Endothelial cell of umbilical vein (primary cell): ENCODE results near the gene MAGI3. TPM values are rescaled to one million over a fixed set of nuclear protein-coding genes. Genes with fewer than 3 reads are reported as not detected.

Experiments
- BruUV-seq: library from RNA; stranded (reverse); fragments of 400-500 nt; replicated peaks from 2 replicates; lab custom pipeline; 2021; lab: Mats Ljungman, UMichigan
- CTCF ChIA-PET: fragments of 300-600, 350-600 bp; sonication (Branson Sonifier 250); formaldehyde crosslinking; loops from one replicate; lab custom pipeline; 2021; ENCODE audit warnings: antibody characterized with exemption, inconsistent platforms; lab: Charles Lee
- POLR2A ChIA-PET: fragments of 300-600, 350-600 bp; sonication (Branson Sonifier 250); formaldehyde crosslinking; loops from one replicate; lab custom pipeline; 2021; ENCODE audit warnings: antibody characterized with exemption, inconsistent platforms; lab: Charles Lee
- DNase-seq: peaks from one replicate; pipeline ENCODE4 v3.0.0-alpha.2; 2011; ENCODE audit warnings: low read depth, low spot score
- FAIRE-seq: peaks from 2 replicates; lab custom pipeline; 2011; peaks lifted over from hg19 to GRCh38; lab: Jason Lieb, UNC
- H2AFZ ChIP-seq: 2 replicates; pipeline ENCODE4 v1.6.0; 2012; ENCODE audit warnings: low read depth, low read length, control low read depth, inconsistent platforms
- H3K27ac ChIP-seq: 2 replicates; pipeline ENCODE4 v1.5.1; 2011; ENCODE audit warnings: low read depth, mild to moderate bottlenecking, control low read depth, low read length, moderate library complexity; ENCODE audit not compliant: insufficient read depth
- H3K27me3 ChIP-seq, 2 experiments: 2 replicates each; pipeline versions ENCODE4 v1.6.0 to v1.6.1; 2011; ENCODE audit warnings: low read length in 2 of 2, mixed read lengths in 1 of 2; ENCODE audit not compliant: control insufficient read depth in 2 of 2, insufficient read depth in 2 of 2
- H3K36me3 ChIP-seq, 2 experiments: 2 replicates in 1 of 2; 3 replicates in 1 of 2; pipeline ENCODE4 v1.5.1; 2011; ENCODE audit warnings: low read length in 2 of 2, mild to moderate bottlenecking in 1 of 2, moderate library complexity in 1 of 2; ENCODE audit not compliant: control insufficient read depth in 2 of 2, insufficient read depth in 2 of 2; ENCODE audit errors: extremely low read depth in 1 of 2
- H3K4me1 ChIP-seq: 3 replicates; pipeline ENCODE4 v1.5.1; 2011; ENCODE audit warnings: mild to moderate bottlenecking, low read length; ENCODE audit not compliant: control insufficient read depth, insufficient read depth; ENCODE audit errors: extremely low read depth
- H3K4me2 ChIP-seq: 2 replicates; pipeline ENCODE4 v1.6.1; 2011; ENCODE audit warnings: low read length, control low read depth, mixed read lengths; ENCODE audit not compliant: insufficient read depth
- H3K4me3 ChIP-seq, 3 experiments: fragments of 200-600 bp in 1 of 3; sonication (generic), shearing (Covaris generic) in 1 of 3; replicated peaks in 1 of 3; 2 replicates each; pipeline ENCODE4 v1.5.1; 2011 to 2016; ENCODE audit warnings: control low read depth in 3 of 3, low read length in 3 of 3, mild to moderate bottlenecking in 2 of 3, inconsistent platforms in 1 of 3, low read depth in 1 of 3, moderate library complexity in 1 of 3; ENCODE audit not compliant: insufficient read depth in 1 of 3
- H3K79me2 ChIP-seq: 2 replicates; pipeline ENCODE4 v1.6.0; 2012; ENCODE audit warnings: low read length, inconsistent platforms; ENCODE audit not compliant: control insufficient read depth, insufficient read depth
- H3K9ac ChIP-seq: replicated peaks from 2 replicates; pipeline ENCODE3; 2011; ENCODE audit warnings: low read length, control low read depth; ENCODE audit not compliant: insufficient read depth; ENCODE audit errors: extremely low read depth
- H3K9me1 ChIP-seq: replicated peaks from 3 replicates; pipeline ENCODE4 v1.6.0; 2011; ENCODE audit warnings: mild to moderate bottlenecking, low read length; ENCODE audit not compliant: control insufficient read depth, insufficient read depth; ENCODE audit errors: extremely low read depth
- H3K9me3 ChIP-seq: replicated peaks from 2 replicates; pipeline ENCODE4 v1.5.1; 2012; ENCODE audit warnings: low read length, inconsistent platforms; ENCODE audit not compliant: control insufficient read depth, insufficient read depth
- H4K20me1 ChIP-seq: replicated peaks from 2 replicates; pipeline ENCODE3; 2011; ENCODE audit warnings: mild to moderate bottlenecking, low read length; ENCODE audit not compliant: control insufficient read depth, insufficient read depth; ENCODE audit errors: extremely low read depth
- EZH2 ChIP-seq: IDR thresholded peaks from 2 replicates; pipeline ENCODE4 v1.6.1; 2012; ENCODE audit warnings: borderline replicate concordance, low read depth, mild to moderate bottlenecking, moderate library complexity, low read length, inconsistent platforms; ENCODE audit not compliant: severe bottlenecking
- FOS ChIP-seq: IDR thresholded peaks from 2 replicates; pipeline ENCODE4 v1.6.1; 2011; ENCODE audit warnings: mild to moderate bottlenecking, low read length, moderate library complexity, borderline replicate concordance; ENCODE audit not compliant: insufficient read depth
- GATA2 ChIP-seq: IDR thresholded peaks from 2 replicates; pipeline ENCODE4 v1.7.0; 2011; ENCODE audit warnings: low read depth, mild to moderate bottlenecking, moderate library complexity, mixed read lengths, low read length; ENCODE audit not compliant: insufficient read length, insufficient read depth
- JUN ChIP-seq: IDR thresholded peaks from 2 replicates; pipeline ENCODE4 v1.6.1; 2011; ENCODE audit warnings: borderline replicate concordance, low read depth; ENCODE audit not compliant: insufficient read length, insufficient read depth
- MYC ChIP-seq: IDR thresholded peaks from one replicate; pipeline ENCODE4 v1.6.1; 2011; ENCODE audit warnings: mild to moderate bottlenecking, low read depth, low read length
- POLR2A ChIP-seq: IDR thresholded peaks from 2 replicates; pipeline ENCODE4 v1.6.1; 2012; ENCODE audit warnings: low read depth, mild to moderate bottlenecking, control low read depth, low read length
- POLR2AphosphoS5 ChIP-seq: IDR thresholded peaks from 2 replicates; pipeline ENCODE4 v1.6.1; 2012; ENCODE audit warnings: low read depth, mild to moderate bottlenecking, control low read depth, low read length, moderate library complexity; ENCODE audit not compliant: insufficient read depth
- dilution Hi-C: fragments of 300-500 bp; cut with MboI; formaldehyde crosslinking; loops from one replicate; pipeline ENCODE4 v1.15.0; 2019; ENCODE audit warnings: low sequenced_read_pairs; ENCODE audit not compliant: extremely low pct_ligation_motif_present
- intact Hi-C: fragments of 100-400 bp; cut with micrococcal nuclease; formaldehyde crosslinking; loops from one replicate; pipeline ENCODE4 v1.10.0; 2022
- polyA plus RNA-seq, 4 experiments: library from polyadenylated mRNA; depleted of rRNA in 3 of 4; stranded (reverse) in 3 of 4; unstranded in 1 of 4; fragments of >200 nt; gene quantifications; 2 replicates each; pipeline versions ENCODE4 v1.2.1 to v1.2.3, GENCODE V29; 2011 to 2012; ENCODE audit warnings: missing spikeins in 1 of 4
- total RNA-seq: library from RNA; stranded (reverse); gene quantifications from 2 replicates; pipeline ENCODE4 v1.2.3, GENCODE V29; 2021
- TF ChIP-seq, protein P1 (sequence below): IDR thresholded peaks from 2 replicates; pipeline ENCODE4 v1.6.1; 2011; ENCODE audit not compliant: insufficient read depth, insufficient read length
- TF ChIP-seq, protein P2 (sequence below), 2 donors: IDR thresholded peaks; 1 replicate in 1 of 2; 2 replicates in 1 of 2; pipeline ENCODE4 v1.5.1; 2011; ENCODE audit warnings: low read length in 2 of 2, mild to moderate bottlenecking in 2 of 2, moderate library complexity in 2 of 2, control low read depth in 1 of 2, inconsistent platforms in 1 of 2, low read depth in 1 of 2; ENCODE audit not compliant: insufficient read depth in 1 of 2; ENCODE audit errors: extremely low read depth in 1 of 2

The MAGI3 gene
- total and polyA plus RNA-seq, 2 donors (not counting 3 experiments of a cell fraction or from before 2014, with no cell fraction given), result 2.8 to 16.1 TPM

DNA sequence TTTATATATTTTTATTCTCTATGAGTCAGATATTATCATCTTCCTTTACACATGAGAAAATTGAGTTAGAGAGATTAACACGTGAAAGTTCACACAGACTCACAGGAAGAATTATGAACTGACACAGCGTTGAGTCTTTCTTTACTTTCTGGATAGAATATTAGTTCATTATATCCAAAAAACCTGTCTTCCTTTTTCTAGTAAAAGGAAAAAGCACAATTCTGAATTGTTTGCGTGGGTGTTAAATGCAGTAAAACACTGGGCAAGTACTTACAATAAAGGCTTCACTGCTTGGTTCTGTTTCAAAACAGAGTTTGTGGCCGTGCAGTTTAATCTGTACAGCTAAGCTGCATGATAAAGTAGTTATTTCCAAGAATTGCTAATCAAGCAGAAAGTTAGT is 10.8 kb downstream of the MAGI3 start:
- peaks cover 4% of the 10 kb centered on the region for H4K20me1 ChIP-seq
- H3K9me1 ChIP-seq, result no peaks in the 10 kb centered on the region
- H3K9me3 ChIP-seq, result no peaks in the 10 kb centered on the region
- H3K4me2 ChIP-seq, result peak overlapping the region; percentile 26
- TF ChIP-seq, protein P1, sequence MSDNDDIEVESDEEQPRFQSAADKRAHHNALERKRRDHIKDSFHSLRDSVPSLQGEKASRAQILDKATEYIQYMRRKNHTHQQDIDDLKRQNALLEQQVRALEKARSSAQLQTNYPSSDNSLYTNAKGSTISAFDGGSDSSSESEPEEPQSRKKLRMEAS, result no peak
- TF ChIP-seq FOS (peak; percentile 22), MYC (no peak)
- no TSS peak for BruUV-seq
- dilution Hi-C loops, result no loop called here
- no peaks in the 10 kb centered on the region for H3K27me3 ChIP-seq
- DNase-seq (peak; percentile 33), FAIRE-seq (no peak)
- H3K36me3 ChIP-seq, result peaks cover 0 to 2% of the 10 kb centered on the region in 2 experiments
- intact Hi-C loops, result no loop called here
- no peak overlapping the region for H3K9ac ChIP-seq
- H2AFZ ChIP-seq, result no peak overlapping the region
- peaks cover 12% of the 10 kb centered on the region for H3K4me1 ChIP-seq
- H3K79me2 ChIP-seq, result peaks cover 30% of the 10 kb centered on the region
- H3K4me3 ChIP-seq, result no peak overlapping the region
- CTCF ChIA-PET, result interaction anchor here (1.3 kb wide), 1 partner anchor 52 kb away, joined by 4 read pairs; no protein-coding TSS in a partner anchor
- no peak overlapping the region for H3K27ac ChIP-seq
- POLR2A ChIA-PET, result no interaction called here

DNA sequence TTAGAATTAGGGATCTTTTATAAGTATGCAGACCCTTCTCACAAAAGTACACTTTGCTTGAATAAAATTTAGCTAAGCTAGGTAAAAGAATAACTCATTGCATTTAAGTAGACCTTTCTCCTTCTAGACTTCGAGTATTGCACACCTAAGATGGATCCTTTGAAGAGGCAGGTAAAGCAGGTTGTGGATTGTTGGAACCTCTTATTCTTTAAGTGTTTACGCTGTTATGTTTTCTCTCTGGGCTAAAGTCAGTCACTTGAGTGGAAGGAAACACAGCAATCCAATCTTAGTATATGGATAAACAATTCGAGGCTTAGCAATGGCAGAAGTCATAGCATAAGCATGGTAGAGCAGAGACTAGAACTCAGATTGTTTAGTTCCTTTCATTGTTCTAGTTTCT is 11.4 kb downstream of the MAGI3 start:
- Histone ChIP-seq H3K27ac (no peak overlapping the region), H3K4me2 (no peak overlapping the region), H4K20me1 (peaks cover 4% of the 10 kb centered on the region), H3K36me3 (peaks cover 0 to 2% of the 10 kb centered on the region in 2 experiments), H3K4me3 (no peak overlapping the region), H3K27me3 (no peaks in the 10 kb centered on the region), H3K4me1 (peaks cover 12% of the 10 kb centered on the region), H3K79me2 (peaks cover 30% of the 10 kb centered on the region), H3K9me3 (no peaks in the 10 kb centered on the region), H2AFZ (no peak overlapping the region), H3K9ac (no peak overlapping the region), H3K9me1 (no peaks in the 10 kb centered on the region)
- TF ChIP-seq MYC (no peak), GATA2 (no peak), POLR2A (no peak), EZH2 (no peak), FOS (no peak), POLR2AphosphoS5 (no peak), JUN (no peak)
- TF ChIP-seq, protein P1, result no peak
- TF ChIP-seq, protein P2, sequence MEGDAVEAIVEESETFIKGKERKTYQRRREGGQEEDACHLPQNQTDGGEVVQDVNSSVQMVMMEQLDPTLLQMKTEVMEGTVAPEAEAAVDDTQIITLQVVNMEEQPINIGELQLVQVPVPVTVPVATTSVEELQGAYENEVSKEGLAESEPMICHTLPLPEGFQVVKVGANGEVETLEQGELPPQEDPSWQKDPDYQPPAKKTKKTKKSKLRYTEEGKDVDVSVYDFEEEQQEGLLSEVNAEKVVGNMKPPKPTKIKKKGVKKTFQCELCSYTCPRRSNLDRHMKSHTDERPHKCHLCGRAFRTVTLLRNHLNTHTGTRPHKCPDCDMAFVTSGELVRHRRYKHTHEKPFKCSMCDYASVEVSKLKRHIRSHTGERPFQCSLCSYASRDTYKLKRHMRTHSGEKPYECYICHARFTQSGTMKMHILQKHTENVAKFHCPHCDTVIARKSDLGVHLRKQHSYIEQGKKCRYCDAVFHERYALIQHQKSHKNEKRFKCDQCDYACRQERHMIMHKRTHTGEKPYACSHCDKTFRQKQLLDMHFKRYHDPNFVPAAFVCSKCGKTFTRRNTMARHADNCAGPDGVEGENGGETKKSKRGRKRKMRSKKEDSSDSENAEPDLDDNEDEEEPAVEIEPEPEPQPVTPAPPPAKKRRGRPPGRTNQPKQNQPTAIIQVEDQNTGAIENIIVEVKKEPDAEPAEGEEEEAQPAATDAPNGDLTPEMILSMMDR (IDR thresholded peaks at IDR 0.05; ENCODE audit: extremely low read depth in 1 of 2, insufficient read depth in 1 of 2, low read depth in 1 of 2, low read length in 2 of 2), result no peak
- dilution Hi-C loops (no loop called here), intact Hi-C loops (no loop called here)
- BruUV-seq, result no TSS peak
- DNase-seq (no peak), FAIRE-seq (no peak)
- POLR2A ChIA-PET, result no interaction called here
- CTCF ChIA-PET, result no interaction called here
